ENCODE measurements around the gene DENND1A.

The DENND1A gene

DNA sequence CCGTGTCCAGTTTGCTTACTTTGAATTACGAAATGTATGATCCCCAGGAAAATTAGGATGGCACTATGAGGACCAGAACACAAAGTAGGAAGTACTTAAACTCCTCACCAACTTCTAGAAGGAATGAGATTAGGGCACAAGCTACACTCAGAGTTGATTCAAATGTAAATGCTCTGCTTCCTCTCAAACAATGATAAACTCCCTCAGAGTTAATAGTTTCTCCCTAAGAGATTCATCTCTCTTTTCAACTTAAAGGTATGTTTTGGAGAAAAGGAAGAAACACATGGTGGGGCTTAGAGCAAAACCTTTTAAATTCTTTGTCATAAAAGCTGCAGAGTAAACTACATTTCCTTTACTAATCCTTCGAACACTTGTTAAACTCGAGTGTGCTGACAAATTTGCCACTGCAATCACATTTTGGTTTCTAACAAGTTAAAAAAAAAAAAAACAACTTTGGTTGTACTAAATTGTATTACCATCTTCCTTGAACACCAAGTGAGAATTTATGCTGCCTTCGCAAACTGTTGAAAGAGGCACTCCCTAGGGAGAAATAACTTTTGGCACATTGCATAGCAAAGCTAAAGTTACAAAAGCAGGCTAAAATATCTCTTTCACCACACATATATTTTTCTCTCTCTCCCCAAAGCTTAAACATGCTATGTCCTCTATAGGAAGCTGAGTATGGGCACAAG, 66.6 kb downstream of the DENND1A start:
- DNase-seq (ENCODE audit: low spot score): no peak

DNA sequence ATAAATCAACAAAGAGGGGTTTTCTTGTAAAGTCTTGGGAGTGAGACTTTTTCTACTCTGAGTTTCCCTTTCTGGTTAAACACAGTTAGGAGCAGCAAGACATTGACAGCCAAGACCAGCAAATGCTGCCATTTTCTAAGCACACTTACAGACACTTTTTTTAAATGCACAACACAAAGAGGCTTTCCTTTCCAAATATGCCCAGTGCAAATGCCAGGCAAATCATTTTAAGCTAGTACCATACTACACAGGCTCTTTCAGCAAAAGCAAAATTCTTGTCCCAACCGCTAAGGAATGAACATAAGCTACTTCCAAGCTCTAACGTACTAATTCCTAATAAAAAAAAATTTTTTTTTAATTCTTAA, 68.2 kb downstream of the DENND1A start:
- no peak for DNase-seq (ENCODE audit: low spot score)

- no peak for DNase-seq (ENCODE audit: low spot score)
Measured at GRCh38 chr9:123861086-123861755, 68.7 kb downstream of the DENND1A start.

- no peak for DNase-seq (ENCODE audit: low spot score)
Measured at GRCh38 chr9:123860603-123861002, 69.3 kb downstream of the DENND1A start.

DNA sequence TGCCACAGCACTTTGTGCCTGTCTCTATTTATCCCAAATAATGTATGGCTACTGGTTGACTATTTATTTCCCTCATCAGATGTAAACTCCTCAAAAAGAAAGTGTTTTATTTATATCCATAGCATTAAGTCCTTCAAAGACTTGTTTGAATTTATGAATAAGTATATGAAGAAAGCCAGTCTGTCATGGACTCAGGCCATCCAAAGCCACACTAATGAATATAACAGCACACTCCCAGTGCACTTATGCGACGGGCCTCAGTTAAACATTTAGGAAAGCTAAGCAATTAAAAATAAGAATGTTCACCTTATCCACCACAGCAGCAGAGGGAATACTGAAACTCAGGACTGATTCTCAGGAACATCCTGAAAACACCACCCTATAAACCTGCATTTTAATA, 77.5 kb downstream of the DENND1A start:
- DNase-seq (ENCODE audit: low spot score): no peak

DNA sequence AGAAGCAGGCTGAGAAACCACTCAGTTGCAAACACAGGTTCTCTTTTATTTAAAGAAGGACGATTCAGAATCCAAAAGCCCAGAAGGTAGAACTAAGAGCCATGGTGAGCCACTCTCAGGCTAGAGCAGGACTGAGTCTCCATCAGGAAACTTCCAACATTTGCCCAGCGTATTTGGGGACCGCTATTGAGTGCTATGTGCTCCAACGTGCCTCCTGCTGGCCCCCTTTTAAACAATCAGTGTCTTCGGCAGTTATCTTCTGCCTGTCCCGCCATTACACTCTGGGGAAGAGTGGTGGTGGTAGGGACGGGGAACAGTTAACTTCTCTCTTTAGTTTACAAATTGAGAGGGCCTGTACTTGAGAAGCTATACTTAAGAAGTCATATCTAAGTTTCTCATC, 78.1 kb downstream of the DENND1A start:
- DNase-seq (ENCODE audit: low spot score): no peak

DNA sequence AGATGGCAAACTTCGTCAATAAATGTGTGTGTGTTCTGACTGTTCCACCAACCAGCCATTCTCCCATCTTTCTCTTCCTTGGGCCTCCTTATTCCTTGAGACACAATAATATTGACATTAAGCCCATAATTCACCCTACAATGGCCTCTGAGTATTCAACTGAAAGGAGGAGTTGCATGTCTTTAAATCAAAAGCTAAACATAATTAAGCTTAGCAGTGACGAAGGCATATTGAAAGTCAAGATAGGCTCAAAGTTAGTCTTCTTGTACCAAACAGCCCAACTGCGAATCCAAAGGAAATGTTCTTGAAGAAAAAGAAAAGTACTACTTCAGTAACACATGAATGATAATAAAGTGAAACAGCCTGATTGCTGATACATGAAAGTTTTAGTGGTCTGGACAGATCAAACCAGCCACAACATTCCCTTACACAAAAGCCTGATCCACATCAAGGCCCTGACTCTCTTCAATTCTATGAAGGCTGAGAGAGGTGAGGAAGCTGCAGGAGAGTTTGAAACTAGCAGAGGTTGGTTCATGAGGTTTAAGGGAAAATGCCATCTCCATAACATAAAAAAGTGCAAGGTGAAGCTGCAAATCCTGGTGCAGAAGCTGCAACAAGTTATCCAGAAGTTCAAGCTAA, 81.4 kb downstream of the DENND1A start:
- no peak for DNase-seq (ENCODE audit: low spot score)

- DNase-seq (ENCODE audit: low spot score): no peak
Measured at GRCh38 chr9:123846966-123847365, 83.0 kb downstream of the DENND1A start.

DNA sequence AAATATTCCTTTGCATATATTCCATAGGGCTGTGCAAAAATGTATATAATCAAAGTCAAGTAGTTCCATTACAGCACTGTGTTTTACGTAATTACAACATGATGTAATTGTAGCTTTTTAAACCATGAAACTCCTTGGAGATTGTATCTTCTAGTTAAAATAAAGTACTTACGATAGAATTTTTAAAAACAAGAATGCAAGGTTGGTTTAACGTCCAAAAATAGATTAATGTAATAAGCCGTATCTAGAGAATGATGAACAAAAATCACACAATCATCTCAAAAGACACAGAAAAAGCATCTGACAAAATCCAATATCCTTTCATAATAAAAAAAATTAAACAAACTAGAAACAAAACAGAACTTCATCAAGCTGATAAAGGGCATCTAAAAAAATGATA, 86.2 kb downstream of the DENND1A start:
- no peak for DNase-seq (ENCODE audit: low spot score)

- DNase-seq (ENCODE audit: low spot score): no peak
Measured at GRCh38 chr9:123835821-123836220, 94.1 kb downstream of the DENND1A start.

DNA sequence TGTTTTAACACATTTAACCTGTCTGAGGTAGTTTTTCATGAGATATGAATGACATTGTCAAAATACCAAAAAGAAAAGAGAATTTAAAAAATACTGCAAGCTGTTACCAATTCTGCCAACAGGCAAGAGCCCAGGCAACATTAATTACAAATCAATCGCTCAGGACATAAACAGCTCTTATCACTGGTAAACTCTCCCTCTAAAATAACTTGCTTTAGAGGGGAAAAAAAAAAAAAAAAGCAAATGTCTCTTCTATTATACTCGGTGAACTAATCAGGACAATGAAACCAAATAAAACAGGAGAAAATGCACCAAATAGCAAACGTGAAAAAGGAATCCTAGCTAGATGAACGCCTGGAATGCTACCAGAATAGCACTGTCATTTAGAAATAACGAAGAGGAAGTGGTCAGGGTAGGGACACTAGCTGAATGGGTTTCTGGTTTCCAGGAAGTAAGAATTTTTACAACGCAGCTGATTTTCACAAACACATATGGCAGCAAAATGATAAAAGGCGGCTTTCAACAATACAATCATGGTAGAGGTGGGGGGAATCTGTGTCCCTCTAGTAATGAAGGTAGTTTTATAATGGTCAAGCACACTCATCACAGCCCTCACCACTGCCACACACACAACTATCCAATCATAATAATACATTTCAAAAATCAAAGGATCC, 94.9 kb downstream of the DENND1A start:
- peak; percentile 1 for DNase-seq (ENCODE audit: low spot score)

GRCh38 chr9:123834218-123834888, 95.6 kb downstream of the DENND1A start:
- no peak for DNase-seq (ENCODE audit: low spot score)

GRCh38 chr9:123832858-123833650, 96.9 kb downstream of the DENND1A start:
- DNase-seq (ENCODE audit: low spot score): no peak

GRCh38 chr9:123832176-123832575, 97.8 kb downstream of the DENND1A start:
- DNase-seq (ENCODE audit: low spot score): no peak

- no peak for DNase-seq (ENCODE audit: low spot score)
Measured at GRCh38 chr9:123828449-123828848, 101.5 kb downstream of the DENND1A start.

- DNase-seq (ENCODE audit: low spot score): no peak
Measured at GRCh38 chr9:123825342-123826060, 104.4 kb downstream of the DENND1A start.

GRCh38 chr9:123823194-123823947, 106.6 kb downstream of the DENND1A start:
- no peak for DNase-seq (ENCODE audit: low spot score)

DNA sequence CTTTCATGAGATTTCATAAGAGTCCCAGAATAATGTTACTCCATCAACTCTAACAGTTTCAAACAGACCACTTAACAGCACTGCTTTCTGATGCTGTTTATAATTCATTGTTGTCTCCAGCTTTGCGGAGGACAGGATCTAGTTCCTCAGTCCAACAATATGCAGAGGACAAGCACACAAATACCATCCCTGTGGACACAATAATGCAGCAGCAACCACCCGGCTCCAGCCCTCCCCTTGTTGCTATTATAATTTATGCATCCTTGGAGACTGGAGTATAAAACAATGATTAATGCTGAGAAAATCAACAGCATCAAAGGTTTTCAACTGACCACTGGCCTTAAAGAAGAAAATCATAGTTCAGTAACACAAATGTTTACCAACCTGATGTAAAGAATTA, 108.3 kb downstream of the DENND1A start:
- no peak for DNase-seq (ENCODE audit: low spot score)

DNA sequence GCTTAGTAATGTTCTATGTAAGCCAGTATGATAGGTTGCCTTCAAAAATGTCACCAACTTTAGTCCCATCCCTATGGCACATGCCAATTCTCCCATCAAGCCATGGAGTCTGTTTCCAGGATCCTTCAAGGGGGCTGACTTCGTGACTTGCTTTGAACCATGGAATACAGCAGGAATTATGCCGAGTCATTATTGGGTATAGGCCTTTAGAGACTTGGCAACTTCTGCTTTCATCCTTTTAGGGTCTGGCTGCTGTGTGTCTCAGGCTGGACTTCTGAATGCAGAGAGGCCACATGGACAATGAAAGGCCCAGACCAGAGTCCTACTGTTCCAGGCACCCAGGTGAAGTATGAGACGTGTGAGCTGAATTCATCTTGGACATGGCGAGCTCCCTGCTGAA, 109.8 kb downstream of the DENND1A start:
- DNase-seq (ENCODE audit: low spot score): no peak

GRCh38 chr9:123816817-123817472, 113.0 kb downstream of the DENND1A start:
- DNase-seq (ENCODE audit: low spot score): no peak

Data from CD4-positive, alpha-beta T cell treated with Interleukin-6 at 100 ng/mL for 8 hours (primary cell).